ENCODE measurements around the gene FTSJ1.

Gene FTSJ1

GRCh38 chrX:48471504-48471903, 4.5 kb upstream of the FTSJ1 start:
- DNase-seq = no peak

DNA sequence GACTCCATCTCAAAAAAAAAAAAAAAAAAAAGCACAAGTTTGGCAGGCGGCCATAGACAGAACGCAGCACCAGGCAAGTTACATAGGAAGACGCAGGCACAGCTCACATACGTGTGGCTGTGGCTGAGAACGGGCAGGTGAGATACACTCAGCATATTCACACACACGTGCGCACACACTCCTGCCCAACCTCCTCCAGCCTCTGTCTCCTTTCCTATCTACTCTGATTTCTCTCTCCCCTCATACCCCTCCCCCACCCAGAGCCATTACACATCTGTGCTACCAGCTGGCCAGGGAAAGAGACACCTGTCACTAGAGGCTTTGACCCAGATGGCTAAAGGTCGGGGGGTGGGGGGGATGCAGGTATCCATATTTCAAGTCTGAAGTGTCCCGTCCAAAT, 3.8 kb upstream of the FTSJ1 start:
- DNase-seq = no peak

DNA sequence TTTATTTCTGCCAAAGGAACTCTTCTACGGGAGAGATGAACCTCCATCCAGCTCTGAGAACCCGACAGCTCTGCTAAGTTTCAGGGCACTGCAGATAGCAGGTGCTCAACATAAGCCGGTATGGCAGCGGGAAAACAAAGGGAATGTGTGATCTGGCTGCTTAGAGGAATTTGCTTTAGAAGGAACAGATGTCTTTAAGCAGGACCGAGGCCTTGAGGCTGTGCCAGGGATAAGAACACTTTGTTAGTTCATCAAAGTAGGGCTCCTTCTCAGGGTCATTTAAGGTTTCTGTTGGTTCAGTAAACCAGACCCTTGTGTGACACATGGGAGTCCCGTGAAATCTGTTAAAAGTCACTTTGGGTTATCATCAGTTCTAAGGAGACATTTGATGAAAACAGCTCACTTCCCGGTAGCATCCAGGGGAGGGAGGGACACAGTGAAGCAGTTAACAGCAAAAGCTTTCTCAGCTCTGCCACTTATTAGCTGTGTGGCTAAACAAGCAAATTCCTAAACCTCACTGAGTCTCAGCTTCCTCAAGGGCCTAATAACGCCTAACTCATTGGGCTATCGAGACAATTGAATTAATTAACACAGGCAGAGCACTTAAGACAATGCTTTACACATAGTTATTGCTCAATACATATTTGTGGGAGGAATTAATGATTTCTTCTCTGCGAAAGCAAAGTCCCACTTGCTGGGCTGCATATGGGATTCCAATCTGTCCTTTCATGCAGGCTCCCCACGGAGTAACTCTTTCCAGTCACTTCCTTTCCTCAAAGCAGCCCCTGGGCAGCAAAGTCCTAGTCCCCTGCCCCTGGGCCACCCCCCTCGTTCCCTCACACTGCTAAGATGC, 2.9 kb upstream of the FTSJ1 start:
- no peak for DNase-seq

- DNase-seq = no peak
These were observed 2.4 kb upstream of the FTSJ1 start for GRCh38 chrX:48473704-48473990.

DNA sequence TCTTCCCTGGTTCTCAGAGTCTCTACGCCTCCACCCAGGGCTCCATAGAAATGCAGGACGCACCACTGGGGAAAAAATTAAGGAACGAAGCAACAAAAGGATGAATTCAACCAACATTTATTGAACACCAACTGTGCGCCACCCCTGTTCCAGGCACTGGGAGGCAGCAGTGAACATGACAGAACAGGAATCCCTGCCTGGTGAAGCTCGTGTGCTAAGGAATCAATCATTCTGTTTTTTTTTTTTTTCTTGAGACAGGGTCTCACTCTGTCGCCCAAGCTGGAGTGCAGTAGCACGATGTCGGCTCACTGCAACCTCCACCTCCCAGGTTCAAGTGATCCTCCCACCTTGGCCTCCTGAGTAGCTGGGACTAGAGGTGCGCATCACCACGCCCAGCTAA, 1.9 kb upstream of the FTSJ1 start:
- no peak for DNase-seq

DNA sequence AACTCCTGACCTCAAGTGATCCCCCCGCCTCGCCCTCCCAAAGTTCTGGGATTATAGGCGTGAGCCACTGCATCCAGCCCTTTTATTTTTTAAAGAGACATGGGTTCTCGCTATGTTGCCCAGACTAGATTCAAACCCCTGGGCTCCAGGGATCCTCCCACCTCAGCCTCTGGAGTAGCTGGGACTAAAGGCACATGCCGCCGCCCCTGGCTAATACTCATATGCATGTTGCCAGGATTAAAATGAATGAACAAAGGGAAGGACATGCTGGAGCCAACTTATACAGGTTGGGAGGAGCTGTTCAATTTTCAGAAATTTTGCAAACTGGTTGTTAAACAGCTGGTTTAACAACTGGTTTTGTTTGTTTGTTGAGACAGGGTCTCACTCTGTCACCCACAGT, 1.4 kb upstream of the FTSJ1 start:
- DNase-seq = no peak

- no peak for DNase-seq
These were observed 703 bp upstream of the FTSJ1 start for GRCh38 chrX:48475296-48475695.

GRCh38 chrX:48476919-48477318, 920 bp downstream of the FTSJ1 start:
- no peak for DNase-seq

DNA sequence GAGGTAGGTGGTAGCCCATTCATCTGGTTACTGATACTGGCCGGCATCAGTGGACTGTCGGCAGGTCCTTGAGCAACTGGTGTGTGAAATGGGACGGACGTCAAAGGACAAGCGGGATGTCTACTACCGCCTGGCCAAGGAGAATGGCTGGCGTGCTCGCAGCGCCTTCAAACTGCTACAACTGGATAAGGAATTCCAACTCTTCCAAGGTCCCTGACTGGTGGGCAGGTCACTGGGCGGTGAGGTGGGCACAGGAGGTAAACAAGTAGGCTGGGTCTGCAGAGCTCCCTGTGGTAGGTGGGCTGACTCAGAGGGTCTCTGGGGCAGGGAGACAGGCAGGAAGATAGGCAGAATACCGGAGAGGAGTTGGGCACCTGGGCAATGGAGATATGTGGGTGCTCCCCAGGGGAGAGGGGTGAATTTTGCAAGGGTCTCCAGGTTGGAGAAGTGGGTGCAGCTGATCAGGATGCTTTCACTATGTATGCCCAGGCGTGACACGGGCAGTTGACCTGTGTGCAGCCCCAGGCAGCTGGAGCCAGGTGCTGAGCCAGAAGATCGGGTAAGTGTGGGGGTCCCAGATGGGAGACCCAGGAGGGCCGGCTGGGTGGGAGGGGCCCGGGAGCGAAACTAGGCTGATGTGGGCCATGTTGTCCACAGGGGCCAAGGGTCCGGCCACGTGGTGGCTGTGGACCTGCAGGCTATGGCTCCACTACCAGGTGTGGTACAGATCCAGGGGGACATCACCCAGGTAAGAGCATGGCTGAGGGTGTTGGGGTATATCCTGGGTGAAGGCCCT, 2.2 kb downstream of the FTSJ1 start:
- DNase-seq = no peak

GRCh38 chrX:48478806-48479205, 2.8 kb downstream of the FTSJ1 start:
- no peak for DNase-seq

DNA sequence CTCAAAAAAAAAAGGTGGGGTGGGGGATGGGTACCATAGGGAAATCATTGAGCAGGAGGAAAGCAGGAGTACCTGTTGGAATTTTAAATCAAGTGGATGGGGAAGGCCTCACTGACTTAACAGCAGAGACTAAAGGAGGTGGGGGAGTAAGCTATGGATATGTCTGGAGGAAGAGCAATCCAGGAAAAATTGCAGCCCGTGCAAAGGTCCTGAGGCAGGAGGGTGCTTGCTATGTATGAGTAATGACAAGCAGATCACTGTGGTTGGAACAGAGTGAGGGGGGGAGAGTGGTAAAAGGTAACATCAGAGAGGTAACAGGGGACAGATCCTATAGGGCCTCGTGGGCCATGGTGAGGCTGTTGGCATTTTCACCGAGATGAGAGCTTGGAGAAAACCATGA, 4.1 kb downstream of the FTSJ1 start:
- no peak for DNase-seq

DNA sequence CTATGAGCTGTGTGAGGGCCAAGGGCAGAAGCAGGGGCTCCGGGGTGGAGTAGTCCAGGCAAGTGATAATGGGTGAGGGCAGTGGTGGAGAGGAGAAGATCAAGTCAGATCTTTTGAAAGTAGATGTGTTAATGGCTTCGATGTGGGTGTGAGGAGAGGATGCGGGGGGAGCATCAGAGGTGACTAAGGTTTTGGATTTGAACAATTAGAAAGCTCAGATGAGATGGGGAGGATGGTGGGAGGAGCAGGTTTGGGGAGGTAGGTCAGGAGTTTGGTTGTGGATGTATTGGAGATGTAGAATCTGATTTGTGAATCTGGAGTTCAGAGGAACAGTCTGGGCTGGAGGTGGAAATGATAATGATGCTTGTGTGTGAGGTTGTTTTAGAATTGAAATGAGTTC, 4.6 kb downstream of the FTSJ1 start:
- no peak for DNase-seq

DNA sequence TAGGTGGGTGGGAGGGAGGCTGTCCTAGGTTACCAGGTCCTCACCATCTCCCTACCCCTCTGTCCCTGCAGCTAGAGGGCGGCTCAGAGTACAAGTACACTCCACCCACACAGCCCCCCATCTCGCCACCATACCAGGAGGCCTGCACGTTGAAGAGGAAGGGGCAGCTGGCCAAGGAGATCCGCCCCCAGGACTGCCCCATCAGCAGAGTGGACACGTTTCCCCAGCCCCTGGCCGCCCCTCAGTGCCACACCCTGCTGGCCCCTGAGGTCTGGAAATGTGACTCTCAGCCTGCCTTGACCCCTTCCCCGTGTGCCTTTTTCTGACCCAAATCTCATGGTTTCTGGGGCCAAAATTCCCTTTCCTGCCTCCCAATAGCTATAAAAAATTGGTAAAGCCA, 6.5 kb downstream of the FTSJ1 start:
- DNase-seq = no peak

GRCh38 chrX:48487362-48487798, 11.4 kb downstream of the FTSJ1 start:
- DNase-seq = no peak

- DNase-seq = no peak
These were observed 12.0 kb downstream of the FTSJ1 start for GRCh38 chrX:48488034-48488433.

DNA sequence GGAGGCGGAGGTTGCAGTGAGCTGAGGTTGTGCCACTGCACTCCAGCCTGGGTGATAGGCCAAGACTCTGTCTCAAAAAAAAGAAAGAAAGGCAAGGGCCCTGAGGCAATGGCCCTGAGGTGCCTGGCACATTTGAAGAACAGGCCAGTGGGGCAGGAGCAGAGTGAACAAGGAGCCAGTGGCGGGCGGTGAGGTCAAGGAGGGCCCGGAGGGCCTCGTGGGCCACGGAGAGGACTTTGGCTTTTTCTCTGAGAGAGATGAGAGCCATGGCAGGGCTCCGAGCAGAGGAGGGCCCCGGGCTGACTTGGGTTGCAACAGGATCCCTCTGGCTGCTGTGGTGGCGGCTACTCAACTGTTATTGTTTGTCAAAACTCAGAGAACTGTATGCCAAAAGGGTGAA, 13.3 kb downstream of the FTSJ1 start:
- DNase-seq = no peak

DNA sequence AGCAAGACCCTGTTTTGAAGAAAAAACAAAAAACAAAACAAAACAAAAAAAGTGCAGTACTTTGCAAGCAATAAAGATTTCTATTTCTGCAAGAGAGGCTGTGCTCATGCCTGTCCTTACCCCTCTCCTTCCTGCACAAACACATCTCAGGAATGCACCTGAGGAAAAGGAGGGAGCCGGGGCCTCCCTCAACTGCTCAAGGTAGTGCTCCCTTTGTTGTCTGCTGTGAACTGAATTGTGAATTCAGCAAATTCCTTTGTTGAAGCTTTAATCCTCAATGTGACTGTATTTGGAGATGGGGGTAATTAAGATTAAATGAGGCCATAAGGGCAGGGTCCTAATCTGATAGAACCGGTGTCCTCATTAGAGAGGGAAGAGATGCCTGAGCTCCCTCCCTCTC, 13.9 kb downstream of the FTSJ1 start:
- no peak for DNase-seq

DNA sequence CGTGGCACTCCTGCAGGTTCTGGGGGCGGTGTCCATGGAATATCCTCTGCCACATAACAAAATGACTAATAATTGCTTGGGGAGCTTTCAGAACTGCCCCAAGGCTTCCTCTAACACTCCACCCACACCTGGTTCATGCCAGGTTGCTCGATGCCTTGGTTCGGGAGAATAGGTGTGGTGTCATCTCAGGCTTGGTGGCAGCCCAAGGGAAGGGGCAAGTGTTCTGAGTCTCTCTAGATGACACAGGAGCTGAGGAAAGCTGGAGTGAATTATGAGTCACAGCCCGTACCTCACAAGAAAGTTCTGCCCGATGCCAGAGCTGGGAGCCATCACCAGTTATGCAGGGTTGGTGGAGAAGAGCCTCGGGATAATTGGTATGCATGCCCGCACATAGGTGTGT, 14.7 kb downstream of the FTSJ1 start:
- DNase-seq = no peak

DNA sequence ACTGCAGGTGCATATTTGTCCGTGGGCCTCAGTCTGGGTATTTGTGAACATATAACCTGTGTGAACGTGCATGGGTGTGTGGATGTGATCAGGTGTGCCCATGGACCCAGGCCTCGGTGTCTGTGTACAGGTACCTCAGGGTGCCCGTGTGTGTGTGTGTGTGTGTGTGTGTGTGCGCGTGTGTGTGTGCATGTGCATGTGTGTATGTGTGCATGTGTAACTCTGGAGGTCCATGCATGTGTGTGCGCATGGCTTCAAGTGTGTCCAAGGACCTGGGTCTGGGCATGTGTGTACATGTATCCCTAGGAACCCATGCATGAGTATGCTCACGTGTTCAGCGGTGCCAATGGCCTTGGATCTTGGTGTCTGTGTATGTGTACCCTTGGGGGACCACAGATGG, 15.8 kb downstream of the FTSJ1 start:
- no peak for DNase-seq

DNA sequence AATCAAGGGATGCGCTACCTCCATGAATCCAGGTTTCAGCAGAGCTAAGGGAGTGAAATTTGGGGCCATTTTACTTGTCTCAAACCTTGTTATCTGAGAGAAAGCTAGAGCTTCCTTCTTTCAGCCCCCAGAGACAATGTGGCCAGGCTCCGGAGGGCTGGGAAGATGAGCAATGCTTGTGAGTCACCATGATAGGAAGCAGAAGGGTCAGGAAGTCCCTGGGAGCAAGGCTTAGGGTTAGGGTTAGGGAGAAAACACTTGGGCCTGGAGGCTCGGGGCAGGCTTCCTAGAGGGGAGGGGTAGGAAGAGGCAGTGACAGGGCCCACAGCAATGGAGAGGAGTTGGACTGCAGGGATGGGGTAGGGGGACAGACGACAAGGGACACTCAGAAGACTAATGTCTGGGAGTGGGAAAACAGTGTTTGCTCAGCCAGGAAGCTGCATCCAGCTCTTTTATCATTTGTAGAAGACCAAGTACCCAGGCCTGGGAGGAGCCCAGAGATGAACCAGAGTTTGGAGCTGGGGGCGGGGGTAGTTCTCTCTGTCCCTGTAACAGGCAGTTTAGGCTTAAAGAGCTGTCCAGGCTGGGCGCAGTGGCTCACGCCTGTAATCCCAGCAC, 16.4 kb downstream of the FTSJ1 start:
- DNase-seq = no peak

- no peak for DNase-seq
These were observed 17.9 kb downstream of the FTSJ1 start for GRCh38 chrX:48493890-48494364.

DNA sequence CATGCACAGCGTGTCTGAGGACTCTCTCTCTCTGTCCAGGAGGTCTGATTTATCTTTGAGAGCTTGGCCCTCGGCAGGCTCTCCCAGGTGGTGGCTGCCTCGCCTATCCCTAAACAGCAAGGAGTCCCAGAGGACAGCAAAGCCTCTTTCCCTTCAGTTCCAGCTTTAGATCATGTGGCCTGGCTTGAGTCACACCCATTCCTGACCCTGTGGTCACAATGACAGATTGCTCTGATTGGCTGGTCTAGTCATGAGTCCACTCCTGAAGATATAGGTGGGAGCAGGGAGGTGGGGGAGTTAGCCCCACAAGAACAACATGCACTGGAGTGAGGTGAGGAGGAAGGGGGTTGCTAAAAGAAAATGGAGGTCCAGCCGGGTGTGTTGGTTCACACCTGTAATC, 20.7 kb downstream of the FTSJ1 start:
- DNase-seq = no peak

GRCh38 chrX:48497871-48498270, 21.9 kb downstream of the FTSJ1 start:
- no peak for DNase-seq

DNA sequence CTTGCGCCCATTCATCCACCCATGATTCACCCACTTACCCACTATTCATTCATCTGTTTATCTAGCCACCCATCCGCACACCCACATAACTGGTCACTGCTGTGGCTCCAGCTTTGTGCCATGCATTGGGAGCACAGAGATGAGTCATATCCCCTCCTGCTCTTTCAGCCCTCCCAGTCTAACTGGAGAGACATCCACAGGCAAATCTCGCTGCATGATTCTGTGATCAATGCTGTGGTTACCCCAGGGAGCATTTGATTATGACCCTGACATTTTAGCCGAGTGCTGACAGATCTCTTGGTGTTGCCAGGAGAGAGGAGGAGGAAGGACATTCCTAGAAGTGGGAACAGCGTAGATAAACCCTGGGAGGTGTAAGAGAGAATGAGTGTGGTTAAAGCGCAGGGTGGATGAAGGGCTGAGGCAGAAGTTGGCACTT, 22.4 kb downstream of the FTSJ1 start:
- DNase-seq = no peak

Data from activated effector memory CD4-positive, alpha-beta T cell treated with Interleukin-2 at 50 U/mL for 16 hours (primary cell).